Smooth muscle cell (in vitro differentiated cells): ENCODE measurements around the gene WDFY3. TPM values are rescaled to one million over a fixed set of nuclear protein-coding genes. Genes with fewer than 3 reads are reported as not detected.

Source experiments
- DNase-seq: peaks from one replicate; lab custom pipeline; 2025; ENCODE audit not compliant: unreplicated experiment; lab: John Stamatoyannopoulos, UW
- H2AFZ ChIP-seq: fragments of 200-600 bp; sonication (generic); 2 replicates; pipeline ENCODE4 v1.6.0; 2016; ENCODE audit warnings: antibody characterized with exemption, low read depth, mild to moderate bottlenecking
- H3F3A ChIP-seq: fragments of 200-600 bp; sonication (generic); 2 replicates; pipeline ENCODE4 v1.6.0; 2017; ENCODE audit warnings: antibody characterized with exemption, low read depth
- H3K27ac ChIP-seq: fragments of 200-600 bp; sonication (generic); 2 replicates; pipeline ENCODE4 v1.5.1; 2016; ENCODE audit warnings: low read depth, mild to moderate bottlenecking
- H3K27me3 ChIP-seq: fragments of 200-600 bp; sonication (generic); 2 replicates; pipeline ENCODE4 v1.6.1; 2016; ENCODE audit warnings: low read depth, mild to moderate bottlenecking
- H3K36me3 ChIP-seq: fragments of 200-600 bp; sonication (generic); 2 replicates; pipeline ENCODE4 v1.5.1; 2016; ENCODE audit warnings: low read depth
- H3K4me1 ChIP-seq: fragments of 200-600 bp; sonication (generic); 2 replicates; pipeline ENCODE4 v1.5.1; 2016; ENCODE audit warnings: low read depth
- H3K4me2 ChIP-seq: fragments of 200-600 bp; sonication (generic); 2 replicates; pipeline ENCODE4 v1.6.0; 2016; ENCODE audit warnings: mild to moderate bottlenecking
- H3K4me3 ChIP-seq: fragments of 200-600 bp; sonication (generic); 2 replicates; pipeline ENCODE4 v1.5.1; 2016; ENCODE audit warnings: mild to moderate bottlenecking
- H3K79me2 ChIP-seq: fragments of 200-600 bp; sonication (generic); 2 replicates; pipeline ENCODE4 v1.6.0; 2016; ENCODE audit warnings: low read depth, mild to moderate bottlenecking
- H3K9ac ChIP-seq: fragments of 200-600 bp; sonication (generic); 2 replicates; pipeline ENCODE4 v1.6.0; 2016; ENCODE audit warnings: low read depth
- H3K9me3 ChIP-seq: fragments of 200-600 bp; sonication (generic); replicated peaks from 2 replicates; pipeline ENCODE4 v1.5.1; 2016; ENCODE audit warnings: low read depth
- H4K20me1 ChIP-seq: fragments of 200-600 bp; sonication (generic); 2 replicates; pipeline ENCODE4 v1.6.0; 2016; ENCODE audit warnings: low read depth
- WGBS: methylation state at CpG from one replicate; pipeline ENCODE4 v1.1.7; 2016; ENCODE audit warnings: low lambda C conversion rate; 5-methylcytosine and 5-hydroxymethylcytosine counted together
- polyA plus RNA-seq: library from polyadenylated mRNA; unstranded; fragments of >200 nt; fragmentation: Nextera tagmentation; extraction: Ambion mirVana; gene quantifications from 2 replicates; pipeline ENCODE4 v1.2.1, GENCODE V29; 2016
- total RNA-seq: library from RNA; depleted of rRNA; stranded (reverse); fragments of >200 nt; gene quantifications from 2 replicates; pipeline ENCODE4 v1.2.3, GENCODE V29; 2014
- TF ChIP-seq, protein P1 (sequence below): fragments of 200-600 bp; sonication (generic); IDR thresholded peaks from 2 replicates; pipeline ENCODE4 v1.5.1; 2017; ENCODE audit warnings: borderline replicate concordance, mild to moderate bottlenecking, antibody characterized with exemption; ENCODE audit not compliant: insufficient read depth, poor library complexity, severe bottlenecking

WDFY3 gene
- total and polyA plus RNA-seq, 2 experiments from 2014 or later, result 4.0 to 63.9 TPM

DNA sequence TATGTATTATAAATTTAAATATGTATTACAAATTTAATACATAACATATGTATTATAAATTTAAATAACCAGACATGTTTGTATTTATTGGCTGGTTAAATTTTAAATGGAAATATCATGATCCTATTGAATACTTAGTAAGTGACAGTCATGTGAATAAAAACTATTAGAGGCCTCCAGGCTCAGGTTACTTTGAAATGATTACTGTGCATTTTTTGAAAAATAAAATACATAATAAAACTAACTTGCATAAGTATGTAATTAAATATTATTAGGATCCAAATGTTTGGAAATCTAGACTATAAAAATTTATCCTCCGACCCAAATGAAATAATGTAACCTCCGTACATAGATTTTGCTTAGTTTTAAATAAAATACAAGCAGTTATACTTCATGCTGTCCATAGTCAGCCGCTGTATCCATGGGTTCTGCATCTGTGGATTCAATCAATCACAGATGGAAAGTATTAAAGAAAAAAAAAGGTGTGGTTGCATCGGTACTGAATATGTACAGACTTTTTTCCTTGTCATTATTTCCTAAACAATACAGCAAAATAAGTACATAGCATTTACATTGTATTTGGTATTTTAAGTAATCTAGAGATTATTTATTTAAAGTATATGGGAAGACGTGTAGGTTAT lies 140.7 kb downstream of the WDFY3 start:
- Histone ChIP-seq H3F3A (no peaks in the 10 kb centered on the region), H3K9ac (no peak overlapping the region), H3K36me3 (peaks cover 21% of the 10 kb centered on the region), H3K4me1 (no peaks in the 10 kb centered on the region), H4K20me1 (peaks cover 5% of the 10 kb centered on the region), H3K4me3 (no peak overlapping the region), H2AFZ (no peak overlapping the region), H3K79me2 (no peaks in the 10 kb centered on the region), H3K27ac (no peak overlapping the region), H3K4me2 (no peak overlapping the region), H3K9me3 (no peaks in the 10 kb centered on the region), H3K27me3 (no peaks in the 10 kb centered on the region)
- TF ChIP-seq, protein P1, sequence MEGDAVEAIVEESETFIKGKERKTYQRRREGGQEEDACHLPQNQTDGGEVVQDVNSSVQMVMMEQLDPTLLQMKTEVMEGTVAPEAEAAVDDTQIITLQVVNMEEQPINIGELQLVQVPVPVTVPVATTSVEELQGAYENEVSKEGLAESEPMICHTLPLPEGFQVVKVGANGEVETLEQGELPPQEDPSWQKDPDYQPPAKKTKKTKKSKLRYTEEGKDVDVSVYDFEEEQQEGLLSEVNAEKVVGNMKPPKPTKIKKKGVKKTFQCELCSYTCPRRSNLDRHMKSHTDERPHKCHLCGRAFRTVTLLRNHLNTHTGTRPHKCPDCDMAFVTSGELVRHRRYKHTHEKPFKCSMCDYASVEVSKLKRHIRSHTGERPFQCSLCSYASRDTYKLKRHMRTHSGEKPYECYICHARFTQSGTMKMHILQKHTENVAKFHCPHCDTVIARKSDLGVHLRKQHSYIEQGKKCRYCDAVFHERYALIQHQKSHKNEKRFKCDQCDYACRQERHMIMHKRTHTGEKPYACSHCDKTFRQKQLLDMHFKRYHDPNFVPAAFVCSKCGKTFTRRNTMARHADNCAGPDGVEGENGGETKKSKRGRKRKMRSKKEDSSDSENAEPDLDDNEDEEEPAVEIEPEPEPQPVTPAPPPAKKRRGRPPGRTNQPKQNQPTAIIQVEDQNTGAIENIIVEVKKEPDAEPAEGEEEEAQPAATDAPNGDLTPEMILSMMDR, result no peak
- WGBS, result 97% methylated on average over 5 of the region's 5 CpGs
- DNase-seq, result no peak

DNA sequence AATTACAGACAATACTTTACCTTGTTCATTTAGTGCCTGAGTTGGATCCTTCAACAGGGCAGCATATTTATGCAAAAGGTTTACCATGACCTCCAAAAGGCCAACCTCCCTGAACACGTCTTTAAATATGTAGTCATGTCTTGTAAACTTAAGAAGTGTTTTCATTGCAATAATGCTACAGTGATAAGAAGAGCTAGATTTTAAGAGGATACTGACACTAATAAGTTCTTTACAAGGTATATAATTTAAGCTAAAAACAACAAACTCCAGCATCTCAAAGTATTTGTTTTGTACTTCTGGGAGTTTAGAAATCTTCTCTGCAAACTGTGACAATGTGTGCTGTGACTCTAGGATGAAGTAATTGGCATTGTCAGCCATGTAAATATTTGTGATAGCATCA lies 145.4 kb downstream of the WDFY3 start:
- TF ChIP-seq, protein P1, result no peak
- Histone ChIP-seq H3K4me2 (no peak overlapping the region), H3K27ac (no peak overlapping the region), H3K27me3 (no peaks in the 10 kb centered on the region), H4K20me1 (no peaks in the 10 kb centered on the region), H3K36me3 (peaks cover 18% of the 10 kb centered on the region), H2AFZ (no peak overlapping the region), H3K79me2 (no peaks in the 10 kb centered on the region), H3F3A (no peaks in the 10 kb centered on the region), H3K4me1 (no peaks in the 10 kb centered on the region), H3K4me3 (no peak overlapping the region), H3K9me3 (no peaks in the 10 kb centered on the region), H3K9ac (no peak overlapping the region)
- no peak for DNase-seq
- 34% methylated on average over 1 of the region's 1 CpG for WGBS

GRCh38 chr4:84814094-84814750 lies 152.3 kb downstream of the WDFY3 start:
- no peaks in the 10 kb centered on the region for H3F3A ChIP-seq
- H3K27me3 ChIP-seq, result no peaks in the 10 kb centered on the region
- H3K4me2 ChIP-seq, result no peak overlapping the region
- H3K9ac ChIP-seq, result peak overlapping the region; percentile 60
- 76% methylated on average over 5 of the region's 5 CpGs for WGBS
- peaks cover 2% of the 10 kb centered on the region for H3K36me3 ChIP-seq
- H3K9me3 ChIP-seq, result no peaks in the 10 kb centered on the region
- TF ChIP-seq, protein P1, result no peak
- no peak overlapping the region for H2AFZ ChIP-seq
- no peak overlapping the region for H3K4me3 ChIP-seq
- H3K4me1 ChIP-seq, result no peaks in the 10 kb centered on the region
- no peaks in the 10 kb centered on the region for H3K79me2 ChIP-seq
- peak overlapping the region; percentile 84 for H3K27ac ChIP-seq
- H4K20me1 ChIP-seq, result no peaks in the 10 kb centered on the region
- no peak for DNase-seq
